Measurements from ENCODE around the gene AGBL4. TPM values are rescaled to one million over a fixed set of nuclear protein-coding genes. Genes with fewer than 3 reads are reported as not detected.

Gene AGBL4
- total RNA-seq, 2 donors from 2014 or later, result 0.40 to 5.5 TPM

DNA sequence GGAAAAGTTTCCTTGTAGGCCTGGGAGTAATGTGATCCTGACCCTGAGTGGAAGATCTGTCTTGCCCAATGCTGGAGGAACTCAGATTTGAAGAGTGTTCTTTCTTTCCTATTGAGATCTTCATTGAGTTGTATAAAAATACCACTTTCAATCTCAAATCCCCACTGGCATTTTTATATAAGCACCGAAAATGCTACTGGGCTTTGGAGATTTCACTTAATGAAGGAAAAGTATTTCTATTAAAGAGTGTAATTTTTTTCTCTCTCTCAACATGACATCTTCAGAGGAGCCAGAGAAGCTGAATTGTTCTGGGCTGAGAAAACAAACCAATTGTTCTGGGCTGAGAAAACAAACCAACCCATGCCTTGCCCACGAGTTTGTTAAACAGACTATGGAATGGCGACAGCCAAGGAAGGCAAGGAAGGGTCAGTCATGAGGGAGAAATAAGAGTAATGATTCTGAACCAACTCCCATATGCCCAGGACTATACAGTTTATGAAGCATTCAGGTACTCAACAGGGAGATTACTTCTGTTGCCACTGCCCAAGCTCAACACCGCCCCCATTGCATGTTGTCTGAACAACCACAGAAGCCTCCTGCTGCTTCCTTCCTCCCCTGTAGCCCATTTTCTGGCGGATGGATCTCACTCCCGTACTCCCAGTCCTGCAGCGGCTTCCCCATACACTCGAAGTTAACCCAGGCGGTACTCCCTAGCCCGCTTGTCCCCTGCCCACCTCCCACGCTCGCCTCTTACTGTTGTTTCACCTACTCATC is 1350.2 kb downstream of the AGBL4 start:
- peak; percentile 88 for DNase-seq
- WGBS, 2 experiments (ENCODE audit: insufficient coverage in 1 of 2, insufficient read length in 1 of 2), result 67 to 68% methylated on average over 7 to 11 of the region's 12 CpGs
- TF ChIP-seq, protein P1, sequence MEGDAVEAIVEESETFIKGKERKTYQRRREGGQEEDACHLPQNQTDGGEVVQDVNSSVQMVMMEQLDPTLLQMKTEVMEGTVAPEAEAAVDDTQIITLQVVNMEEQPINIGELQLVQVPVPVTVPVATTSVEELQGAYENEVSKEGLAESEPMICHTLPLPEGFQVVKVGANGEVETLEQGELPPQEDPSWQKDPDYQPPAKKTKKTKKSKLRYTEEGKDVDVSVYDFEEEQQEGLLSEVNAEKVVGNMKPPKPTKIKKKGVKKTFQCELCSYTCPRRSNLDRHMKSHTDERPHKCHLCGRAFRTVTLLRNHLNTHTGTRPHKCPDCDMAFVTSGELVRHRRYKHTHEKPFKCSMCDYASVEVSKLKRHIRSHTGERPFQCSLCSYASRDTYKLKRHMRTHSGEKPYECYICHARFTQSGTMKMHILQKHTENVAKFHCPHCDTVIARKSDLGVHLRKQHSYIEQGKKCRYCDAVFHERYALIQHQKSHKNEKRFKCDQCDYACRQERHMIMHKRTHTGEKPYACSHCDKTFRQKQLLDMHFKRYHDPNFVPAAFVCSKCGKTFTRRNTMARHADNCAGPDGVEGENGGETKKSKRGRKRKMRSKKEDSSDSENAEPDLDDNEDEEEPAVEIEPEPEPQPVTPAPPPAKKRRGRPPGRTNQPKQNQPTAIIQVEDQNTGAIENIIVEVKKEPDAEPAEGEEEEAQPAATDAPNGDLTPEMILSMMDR (conservative IDR thresholded peaks at IDR 0.05), result peak; percentile 82
- H3K4me3 ChIP-seq (ENCODE audit: low read length), result no peak overlapping the region
- no peaks in the 10 kb centered on the region for H3K27me3 ChIP-seq (ENCODE audit: control insufficient read depth, insufficient read depth, low read length, poor library complexity, severe bottlenecking)
- Mint-ChIP-seq H3K4me1 (peaks cover 49% of the 10 kb centered on the region), H3K36me3 (ENCODE audit: low read depth) (no peaks in the 10 kb centered on the region), H3K4me3 (no peak overlapping the region), H3K9me3 (no peaks in the 10 kb centered on the region), H3K27ac (no peak overlapping the region), H3K27me3 (ENCODE audit: insufficient read depth) (peaks cover 2% of the 10 kb centered on the region)
- H3K4me1 ChIP-seq (ENCODE audit: control insufficient read depth, insufficient read depth, low read length), result peaks cover 18% of the 10 kb centered on the region
- no peaks in the 10 kb centered on the region for H3K9me3 ChIP-seq (ENCODE audit: control insufficient read depth, low read length)
- no peak overlapping the region for H3K27ac ChIP-seq (ENCODE audit: low read depth, low read length)
- no peak overlapping the region for H3K9ac ChIP-seq (ENCODE audit: extremely low read depth, low read length, poor library complexity, severe bottlenecking)
- no peaks in the 10 kb centered on the region for H3K36me3 ChIP-seq (ENCODE audit: control insufficient read depth, insufficient read depth, low read length)

DNA sequence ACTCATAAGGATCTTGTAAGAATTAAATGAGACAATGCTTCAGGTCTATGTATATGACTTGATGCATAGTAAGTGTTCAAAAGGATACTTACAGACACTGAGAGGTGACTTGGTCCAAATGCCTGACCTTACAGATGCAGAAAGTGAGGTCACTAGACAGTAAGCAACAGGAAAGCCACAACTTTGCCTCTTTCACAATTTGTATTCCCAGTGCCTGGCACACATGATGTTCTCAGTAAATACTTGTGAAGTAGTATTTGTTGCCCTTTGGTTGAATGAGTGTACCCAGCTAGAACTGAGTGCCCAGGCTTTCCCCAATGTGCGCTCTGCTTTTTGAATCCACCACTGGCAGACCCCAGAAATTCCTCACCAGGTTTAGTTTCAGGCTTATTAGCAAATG is 1352.2 kb downstream of the AGBL4 start:
- TF ChIP-seq, protein P1 (conservative IDR thresholded peaks at IDR 0.05), result no peak
- 43 to 56% methylated on average over 1 of the region's 1 CpG for WGBS, 2 experiments (ENCODE audit: insufficient coverage in 1 of 2, insufficient read length in 1 of 2)

DNA sequence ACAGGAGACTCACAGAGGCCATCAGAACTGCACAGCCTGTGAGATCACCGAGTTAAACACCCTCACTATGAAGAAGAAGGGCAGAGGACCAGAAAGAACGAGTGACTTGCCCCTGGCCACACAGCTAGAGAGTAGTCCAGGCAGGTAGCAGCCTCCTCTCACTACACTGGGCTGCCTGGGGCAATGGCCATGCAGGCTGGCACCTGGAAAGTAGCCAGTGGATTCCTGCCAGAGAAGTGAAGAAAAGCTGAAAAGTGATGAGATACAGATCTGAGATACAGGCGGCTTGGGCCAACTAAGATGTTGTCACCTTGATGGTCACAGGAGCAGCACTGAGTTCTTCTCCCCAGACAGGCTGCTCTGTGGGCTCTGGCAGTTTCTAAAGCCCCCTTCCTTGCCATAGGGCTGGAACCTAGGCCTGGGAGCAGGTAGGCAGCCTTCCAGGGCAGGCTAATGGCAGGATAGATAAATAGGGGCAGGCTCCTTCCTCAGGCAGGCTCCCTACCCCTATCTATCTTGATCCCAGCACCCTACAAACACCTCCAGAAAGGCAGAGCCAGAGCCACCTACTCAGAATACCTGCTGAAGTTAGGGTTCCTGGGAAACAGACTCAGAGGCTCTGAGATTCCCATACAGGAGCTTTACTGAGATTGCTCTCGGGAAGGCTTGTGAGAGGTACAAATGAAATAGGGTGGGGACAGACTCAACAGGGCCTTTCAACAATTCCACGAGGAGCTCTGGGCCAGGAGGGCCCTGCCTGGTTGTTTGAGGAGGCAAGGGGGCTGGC is 1353.3 kb downstream of the AGBL4 start:
- TF ChIP-seq, protein P1 (conservative IDR thresholded peaks at IDR 0.05), result no peak
- no peaks in the 10 kb centered on the region for H3K9me3 Mint-ChIP-seq
- Histone ChIP-seq H3K27ac (ENCODE audit: low read depth, low read length) (no peak overlapping the region), H3K36me3 (ENCODE audit: control insufficient read depth, insufficient read depth, low read length) (no peaks in the 10 kb centered on the region), H3K4me1 (ENCODE audit: control insufficient read depth, insufficient read depth, low read length) (peaks cover 6% of the 10 kb centered on the region), H3K9ac (ENCODE audit: extremely low read depth, low read length, poor library complexity, severe bottlenecking) (no peak overlapping the region), H3K27me3 (ENCODE audit: control insufficient read depth, insufficient read depth, low read length, poor library complexity, severe bottlenecking) (no peaks in the 10 kb centered on the region), H3K4me3 (ENCODE audit: low read length) (no peak overlapping the region), H3K9me3 (ENCODE audit: control insufficient read depth, low read length) (no peaks in the 10 kb centered on the region)
- 82 to 85% methylated on average over 3 to 5 of the region's 5 CpGs for WGBS, 2 experiments (ENCODE audit: insufficient coverage in 1 of 2, insufficient read length in 1 of 2)
- H3K27ac Mint-ChIP-seq, result no peak overlapping the region
- DNase-seq, result no peak
- H3K36me3 Mint-ChIP-seq (ENCODE audit: low read depth), result no peaks in the 10 kb centered on the region
- H3K4me3 Mint-ChIP-seq, result no peak overlapping the region
- peaks cover 38% of the 10 kb centered on the region for H3K4me1 Mint-ChIP-seq
- H3K27me3 Mint-ChIP-seq (ENCODE audit: insufficient read depth), result peaks cover 2% of the 10 kb centered on the region

More for the DNA sequence above, 1352.2 kb downstream of the AGBL4 start:
- H3K4me3 Mint-ChIP-seq, result no peak overlapping the region
- Histone ChIP-seq H3K36me3 (ENCODE audit: control insufficient read depth, insufficient read depth, low read length) (no peaks in the 10 kb centered on the region), H3K4me3 (ENCODE audit: low read length) (no peak overlapping the region), H3K27me3 (ENCODE audit: control insufficient read depth, insufficient read depth, low read length, poor library complexity, severe bottlenecking) (no peaks in the 10 kb centered on the region), H3K4me1 (ENCODE audit: control insufficient read depth, insufficient read depth, low read length) (peaks cover 16% of the 10 kb centered on the region), H3K9ac (ENCODE audit: extremely low read depth, low read length, poor library complexity, severe bottlenecking) (no peak overlapping the region), H3K27ac (ENCODE audit: low read depth, low read length) (no peak overlapping the region), H3K9me3 (ENCODE audit: control insufficient read depth, low read length) (no peaks in the 10 kb centered on the region)
- no peak for DNase-seq
- no peaks in the 10 kb centered on the region for H3K36me3 Mint-ChIP-seq (ENCODE audit: low read depth)
- H3K4me1 Mint-ChIP-seq, result peaks cover 44% of the 10 kb centered on the region
- no peaks in the 10 kb centered on the region for H3K9me3 Mint-ChIP-seq
- H3K27me3 Mint-ChIP-seq (ENCODE audit: insufficient read depth), result peaks cover 2% of the 10 kb centered on the region
- no peak overlapping the region for H3K27ac Mint-ChIP-seq
